Loucy (cell line): Measurements from ENCODE around the gene PECR.

ENCODE experiments used
- H2AFZ ChIP-seq: fragments of 200-600 bp; sonication (generic); 2 replicates; pipeline ENCODE4 v1.6.0; 2016; ENCODE audit warnings: antibody characterized with exemption, mild to moderate bottlenecking, low read length, moderate library complexity
- H3F3A ChIP-seq: fragments of 200-600 bp; 2 replicates; pipeline ENCODE4 v1.6.0; 2016; ENCODE audit warnings: antibody characterized with exemption, low read depth, mild to moderate bottlenecking
- H3K27me3 ChIP-seq: fragments of 200-600 bp; sonication (generic); 2 replicates; pipeline ENCODE4 v1.6.1; 2014; ENCODE audit warnings: low read length, mild to moderate bottlenecking; ENCODE audit not compliant: insufficient read depth, poor library complexity, severe bottlenecking
- H3K36me3 ChIP-seq: fragments of 200-600 bp; sonication (generic); 2 replicates; pipeline ENCODE4 v1.6.1; 2016; ENCODE audit warnings: low read length; ENCODE audit not compliant: insufficient read depth
- H3K4me1 ChIP-seq: fragments of 200-600 bp; sonication (generic); 2 replicates; pipeline ENCODE4 v1.5.1; 2014; ENCODE audit warnings: low read length, mild to moderate bottlenecking; ENCODE audit not compliant: insufficient read depth, poor library complexity, severe bottlenecking
- H3K4me2 ChIP-seq: fragments of 200-600 bp; sonication (generic); 2 replicates; pipeline ENCODE4 v1.6.0; 2014; ENCODE audit warnings: antibody characterized with exemption, low read length, low read depth, mild to moderate bottlenecking; ENCODE audit not compliant: poor library complexity, severe bottlenecking
- H3K4me3 ChIP-seq: fragments of 200-600 bp; sonication (generic); 2 replicates; pipeline ENCODE4 v1.5.1; 2014; ENCODE audit warnings: low read length, mild to moderate bottlenecking, mixed read lengths; ENCODE audit not compliant: poor library complexity, severe bottlenecking
- H3K79me2 ChIP-seq: fragments of 200-600 bp; sonication (generic); 2 replicates; pipeline ENCODE4 v1.6.1; 2014; ENCODE audit warnings: low read length; ENCODE audit not compliant: insufficient read depth
- H3K9ac ChIP-seq: fragments of 200-600 bp; sonication (generic); 2 replicates; pipeline ENCODE4 v1.6.0; 2014; ENCODE audit warnings: mild to moderate bottlenecking, low read depth, low read length, moderate library complexity; ENCODE audit not compliant: poor library complexity, severe bottlenecking
- H3K9me2 ChIP-seq: fragments of 200-600 bp; sonication (generic); replicated peaks from 2 replicates; pipeline ENCODE4 v1.6.1; 2016; ENCODE audit warnings: low read depth, low read length, mixed read lengths
- H3K9me3 ChIP-seq: fragments of 200-600 bp; sonication (generic); 2 replicates; pipeline ENCODE4 v1.6.1; 2014; ENCODE audit warnings: mild to moderate bottlenecking, antibody characterized with exemption, low read length, low read depth; ENCODE audit not compliant: insufficient read depth
- H4K20me1 ChIP-seq: fragments of 200-600 bp; sonication (generic); 2 replicates; pipeline ENCODE4 v1.6.0; 2014; ENCODE audit warnings: antibody characterized with exemption, low read length, mild to moderate bottlenecking; ENCODE audit not compliant: insufficient read depth, poor library complexity, severe bottlenecking
- EZH2phosphoT487 ChIP-seq: fragments of 200-600 bp; IDR thresholded peaks from 2 replicates; pipeline ENCODE4 v1.6.1; 2018; ENCODE audit warnings: antibody characterized with exemption, mild to moderate bottlenecking, moderate library complexity, borderline replicate concordance
- TF ChIP-seq, protein P1 (sequence below): fragments of 200-600 bp; sonication (generic); conservative IDR thresholded peaks from 2 replicates; pipeline ENCODE4 v1.5.1; 2014; ENCODE audit warnings: mild to moderate bottlenecking, antibody characterized with exemption, low read length

The PECR gene

DNA sequence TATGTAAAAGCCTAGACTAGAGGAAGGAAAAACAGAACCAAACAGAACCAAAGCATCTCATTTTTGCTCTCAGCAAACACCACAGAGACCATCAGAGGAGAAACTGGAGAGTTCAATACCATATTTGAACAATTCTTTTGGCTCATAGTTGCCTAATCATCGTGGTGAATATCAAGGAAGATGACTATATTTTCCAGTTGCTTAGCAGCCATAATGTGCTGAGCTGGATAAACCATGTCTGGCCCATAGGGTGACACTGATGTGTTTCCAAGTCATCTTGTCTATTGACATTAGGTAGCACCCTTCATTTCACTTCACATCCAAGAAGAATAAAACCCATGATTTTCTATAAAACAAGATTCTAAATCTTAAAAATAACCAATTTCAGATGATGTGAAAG lies 21.6 kb upstream of the PECR start:
- TF ChIP-seq, protein P1, sequence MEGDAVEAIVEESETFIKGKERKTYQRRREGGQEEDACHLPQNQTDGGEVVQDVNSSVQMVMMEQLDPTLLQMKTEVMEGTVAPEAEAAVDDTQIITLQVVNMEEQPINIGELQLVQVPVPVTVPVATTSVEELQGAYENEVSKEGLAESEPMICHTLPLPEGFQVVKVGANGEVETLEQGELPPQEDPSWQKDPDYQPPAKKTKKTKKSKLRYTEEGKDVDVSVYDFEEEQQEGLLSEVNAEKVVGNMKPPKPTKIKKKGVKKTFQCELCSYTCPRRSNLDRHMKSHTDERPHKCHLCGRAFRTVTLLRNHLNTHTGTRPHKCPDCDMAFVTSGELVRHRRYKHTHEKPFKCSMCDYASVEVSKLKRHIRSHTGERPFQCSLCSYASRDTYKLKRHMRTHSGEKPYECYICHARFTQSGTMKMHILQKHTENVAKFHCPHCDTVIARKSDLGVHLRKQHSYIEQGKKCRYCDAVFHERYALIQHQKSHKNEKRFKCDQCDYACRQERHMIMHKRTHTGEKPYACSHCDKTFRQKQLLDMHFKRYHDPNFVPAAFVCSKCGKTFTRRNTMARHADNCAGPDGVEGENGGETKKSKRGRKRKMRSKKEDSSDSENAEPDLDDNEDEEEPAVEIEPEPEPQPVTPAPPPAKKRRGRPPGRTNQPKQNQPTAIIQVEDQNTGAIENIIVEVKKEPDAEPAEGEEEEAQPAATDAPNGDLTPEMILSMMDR = no peak
- no peak for TF ChIP-seq EZH2phosphoT487
- Histone ChIP-seq H3K79me2 (0 out of 2 replicates have a peak, but pooled peaks cover under 1% of the 10 kb centered on the region), H3K9me3 (no peaks in the 10 kb centered on the region), H3K9ac (no peak overlapping the region), H3K36me3 (no peaks in the 10 kb centered on the region), H3K9me2 (no peaks in the 10 kb centered on the region), H2AFZ (no peak overlapping the region), H3F3A (peaks cover 4% of the 10 kb centered on the region; the same call in 1 of the 2 replicates), H3K4me2 (no peak overlapping the region), H4K20me1 (no peaks in the 10 kb centered on the region), H3K27me3 (no peaks in the 10 kb centered on the region), H3K4me1 (peaks cover 1% of the 10 kb centered on the region), H3K4me3 (no peak overlapping the region)

DNA sequence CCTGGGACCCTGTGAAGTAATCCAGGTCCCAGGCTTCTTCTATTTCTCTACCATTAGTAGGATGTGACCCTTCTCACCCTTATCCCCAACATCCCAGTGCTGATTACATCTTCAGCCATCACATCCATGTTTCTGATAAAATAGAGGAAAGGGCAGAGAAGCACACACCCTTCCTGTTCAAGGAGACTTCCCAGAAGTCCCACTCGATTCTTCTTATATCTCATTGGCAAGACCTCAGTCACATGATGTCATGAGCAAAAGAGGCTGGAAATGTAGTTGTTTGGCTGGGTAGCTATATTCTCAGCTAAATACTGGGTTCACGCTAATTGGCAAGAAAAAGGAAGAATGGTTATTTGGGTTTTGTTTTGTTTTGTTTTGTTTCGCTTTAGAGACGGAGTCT lies 19.5 kb upstream of the PECR start:
- Histone ChIP-seq H3K36me3 (no peaks in the 10 kb centered on the region), H3K4me3 (no peak overlapping the region), H3F3A (no peaks in the 10 kb centered on the region), H3K9me2 (no peaks in the 10 kb centered on the region), H2AFZ (no peak overlapping the region), H4K20me1 (no peaks in the 10 kb centered on the region), H3K9me3 (no peaks in the 10 kb centered on the region), H3K4me2 (no peak overlapping the region), H3K9ac (no peak overlapping the region), H3K4me1 (no peaks in the 10 kb centered on the region), H3K79me2 (no peaks in the 10 kb centered on the region), H3K27me3 (no peaks in the 10 kb centered on the region)
- no peak for TF ChIP-seq EZH2phosphoT487
- TF ChIP-seq, protein P1 = no peak

GRCh38 chr2:216098421-216099334 lies 17.1 kb upstream of the PECR start:
- Histone ChIP-seq H3K9me3 (no peaks in the 10 kb centered on the region), H3K4me2 (no peak overlapping the region), H2AFZ (no peak overlapping the region), H3K79me2 (no peaks in the 10 kb centered on the region), H3F3A (no peaks in the 10 kb centered on the region), H3K36me3 (no peaks in the 10 kb centered on the region), H3K9me2 (no peaks in the 10 kb centered on the region), H3K4me3 (no peak overlapping the region), H3K27me3 (no peaks in the 10 kb centered on the region), H3K4me1 (no peaks in the 10 kb centered on the region), H3K9ac (no peak overlapping the region), H4K20me1 (no peaks in the 10 kb centered on the region)
- TF ChIP-seq EZH2phosphoT487 = no peak
- TF ChIP-seq, protein P1 = no peak
